Hepatocyte (in vitro differentiated cells): ENCODE measurements around the gene USP11.

Experiments
- EZH2 ChIP-seq: fragments of 200-600 bp; sonication (generic); IDR thresholded peaks from 2 replicates; pipeline ENCODE4 v1.6.1; 2016; ENCODE audit warnings: antibody characterized with exemption, mild to moderate bottlenecking, borderline replicate concordance
- TF ChIP-seq, protein P1 (sequence below): fragments of 200-600 bp; sonication (generic); IDR thresholded peaks from 2 replicates; pipeline ENCODE4 v1.5.1; 2016; ENCODE audit warnings: antibody characterized with exemption, mild to moderate bottlenecking; ENCODE audit not compliant: poor library complexity

DNA sequence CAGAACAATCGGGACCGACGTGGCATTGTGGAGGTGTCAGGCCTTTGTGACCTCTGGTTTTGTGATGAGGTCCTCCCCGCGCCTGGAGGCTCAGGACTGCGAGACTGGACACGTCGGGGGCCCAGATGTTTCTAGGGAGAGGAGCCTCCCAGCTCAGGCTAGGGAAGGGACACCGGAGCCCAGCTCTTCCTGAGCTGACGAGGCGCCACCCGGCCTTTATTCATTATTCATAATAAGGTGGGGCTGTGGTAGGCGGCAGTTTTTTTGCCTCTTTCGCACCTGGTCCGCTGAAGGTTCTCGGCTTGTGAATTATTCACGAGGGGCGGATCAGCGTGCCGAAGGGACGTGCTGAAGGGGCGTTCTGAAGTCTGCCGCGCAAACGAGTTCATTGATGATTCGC is 41.5 kb upstream of the USP11 start:
- TF ChIP-seq EZH2: no peak
- TF ChIP-seq, protein P1, sequence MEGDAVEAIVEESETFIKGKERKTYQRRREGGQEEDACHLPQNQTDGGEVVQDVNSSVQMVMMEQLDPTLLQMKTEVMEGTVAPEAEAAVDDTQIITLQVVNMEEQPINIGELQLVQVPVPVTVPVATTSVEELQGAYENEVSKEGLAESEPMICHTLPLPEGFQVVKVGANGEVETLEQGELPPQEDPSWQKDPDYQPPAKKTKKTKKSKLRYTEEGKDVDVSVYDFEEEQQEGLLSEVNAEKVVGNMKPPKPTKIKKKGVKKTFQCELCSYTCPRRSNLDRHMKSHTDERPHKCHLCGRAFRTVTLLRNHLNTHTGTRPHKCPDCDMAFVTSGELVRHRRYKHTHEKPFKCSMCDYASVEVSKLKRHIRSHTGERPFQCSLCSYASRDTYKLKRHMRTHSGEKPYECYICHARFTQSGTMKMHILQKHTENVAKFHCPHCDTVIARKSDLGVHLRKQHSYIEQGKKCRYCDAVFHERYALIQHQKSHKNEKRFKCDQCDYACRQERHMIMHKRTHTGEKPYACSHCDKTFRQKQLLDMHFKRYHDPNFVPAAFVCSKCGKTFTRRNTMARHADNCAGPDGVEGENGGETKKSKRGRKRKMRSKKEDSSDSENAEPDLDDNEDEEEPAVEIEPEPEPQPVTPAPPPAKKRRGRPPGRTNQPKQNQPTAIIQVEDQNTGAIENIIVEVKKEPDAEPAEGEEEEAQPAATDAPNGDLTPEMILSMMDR: no peak
